Natural killer cell (primary cell): ENCODE data around the gene C8G. TPM values are rescaled to one million over a fixed set of nuclear protein-coding genes. Genes with fewer than 3 reads are reported as not detected.

Experiments used
- ATAC-seq, 3 donors: fragments of 150-1000 bp in 2 of 3; fragments of 200-7000 bp in 1 of 3; cut with Tn5 transposase; 1 replicate in 1 of 3; 2 replicates in 2 of 3; pipeline ENCODE4 v1.10.0; 2021; ENCODE audit warnings: mild to moderate bottlenecking in 2 of 3, moderate library complexity in 2 of 3
- DNase-seq, 2 donors: peaks; one replicate each; pipeline versions ENCODE4 v3.0.0 to v3.0.0-alpha.2; 2013 to 2021; ENCODE audit warnings: mixed read lengths in 1 of 2
- H3K27ac ChIP-seq: one replicate; pipeline ENCODE4 v1.5.1; 2013; ENCODE audit warnings: mild to moderate bottlenecking, low read length
- H3K27me3 ChIP-seq: one replicate; pipeline ENCODE4 v1.6.1; 2013; ENCODE audit warnings: low read length; ENCODE audit not compliant: control insufficient read depth, insufficient read depth
- H3K36me3 ChIP-seq: one replicate; pipeline ENCODE4 v1.6.1; 2013; ENCODE audit warnings: low read length; ENCODE audit not compliant: control insufficient read depth, insufficient read depth
- H3K4me1 ChIP-seq: one replicate; pipeline ENCODE4 v1.6.1; 2013; ENCODE audit warnings: low read length; ENCODE audit not compliant: control insufficient read depth, insufficient read depth
- H3K4me3 ChIP-seq: one replicate; pipeline ENCODE4 v1.5.1; 2013; ENCODE audit warnings: low read length
- H3K9me3 ChIP-seq: one replicate; pipeline ENCODE4 v1.6.1; 2013; ENCODE audit warnings: low read length; ENCODE audit not compliant: control insufficient read depth, insufficient read depth
- H3K27ac Mint-ChIP-seq, 2 donors: one replicate each; pipeline ENCODE4 v1.8.0; 2022; ENCODE audit warnings: mild to moderate bottlenecking in 2 of 2, mixed read lengths in 2 of 2, moderate library complexity in 1 of 2
- H3K27me3 Mint-ChIP-seq, 2 donors: one replicate each; pipeline ENCODE4 v1.8.0; 2022; ENCODE audit warnings: low read depth in 2 of 2, mixed read lengths in 2 of 2
- H3K36me3 Mint-ChIP-seq: one replicate; pipeline ENCODE4 v1.8.0; 2022; ENCODE audit warnings: mixed read lengths
- H3K4me1 Mint-ChIP-seq, 2 donors: one replicate each; pipeline ENCODE4 v1.8.0; 2022; ENCODE audit warnings: mixed read lengths in 2 of 2
- H3K4me3 Mint-ChIP-seq: one replicate; pipeline ENCODE4 v1.8.0; 2022; ENCODE audit warnings: mild to moderate bottlenecking, moderate library complexity, mixed read lengths
- H3K9me3 Mint-ChIP-seq, 2 donors: one replicate each; pipeline ENCODE4 v1.8.0; 2022; ENCODE audit warnings: mixed read lengths in 2 of 2
- CTCF ChIP-seq: fragments of 200-600 bp; IDR thresholded peaks from one replicate; pipeline ENCODE4 v1.8.0; 2022; ENCODE audit warnings: antibody characterized with exemption
- WGBS: methylation state at CpG from one replicate; pipeline ENCODE4 v1.1.7; 2013; ENCODE audit warnings: missing lambda C conversion rate; ENCODE audit not compliant: insufficient coverage; 5-methylcytosine and 5-hydroxymethylcytosine counted together
- intact Hi-C: fragments of 100-400 bp; cut with micrococcal nuclease; formaldehyde crosslinking; loops from one replicate; pipeline ENCODE4 v1.14.2; 2022
- total RNA-seq, 4 donors: library from RNA; stranded (reverse); fragments of 120-200 nt in 1 of 4; gene quantifications; one replicate each; pipeline versions ENCODE4 v1.2.3 to v1.2.4, GENCODE V29; 2013 to 2022

C8G gene
- total RNA-seq, 3 donors from 2014 or later (not counting 1 experiment from before 2014, with no cell fraction given): 3.9 to 8.5 (median 7.3) TPM

GRCh38 chr9:136916330-136917184, 28.5 kb upstream of the C8G start:
- H3K27ac ChIP-seq: no peak overlapping the region
- Mint-ChIP-seq H3K36me3 (peaks cover 7% of the 10 kb centered on the region), H3K9me3 (no peaks in the 10 kb centered on the region), H3K4me1 (peaks cover 0 to 6% of the 10 kb centered on the region in 2 donors), H3K27ac (no peak overlapping the region), H3K4me3 (no peak overlapping the region), H3K27me3 (no peaks in the 10 kb centered on the region)
- H3K36me3 ChIP-seq: peaks cover 59% of the 10 kb centered on the region
- WGBS: 95% methylated on average over 32 of the region's 32 CpGs
- no peaks in the 10 kb centered on the region for H3K4me1 ChIP-seq
- no peaks in the 10 kb centered on the region for H3K9me3 ChIP-seq
- intact Hi-C loops: no loop called here
- no peak overlapping the region for H3K4me3 ChIP-seq
- ATAC-seq (no peak), DNase-seq (no peak)
- H3K27me3 ChIP-seq: no peaks in the 10 kb centered on the region
- TF ChIP-seq CTCF: no peak

DNA sequence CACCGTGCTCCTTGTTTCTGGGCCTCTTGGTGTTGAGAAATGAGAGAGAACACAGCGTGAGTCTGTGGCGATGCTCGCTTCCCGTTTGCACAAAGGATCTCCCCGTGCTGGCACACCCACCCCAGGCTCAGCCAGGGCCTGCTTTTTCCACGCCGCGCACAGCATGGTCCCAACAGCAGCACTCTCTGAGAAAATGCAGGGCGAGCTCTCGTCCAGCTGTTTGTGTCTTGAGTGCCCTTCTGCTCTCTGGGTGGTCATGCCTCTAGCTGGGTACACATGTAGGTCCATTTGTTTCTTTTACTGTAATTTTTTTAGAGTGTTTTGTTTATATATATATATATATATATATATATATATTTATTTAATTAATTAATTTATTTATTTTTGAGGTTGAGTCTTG, 27.1 kb upstream of the C8G start:
- no peak for ATAC-seq
- H3K4me3 ChIP-seq: no peak overlapping the region
- WGBS: 94% methylated on average over 11 of the region's 11 CpGs
- no peak overlapping the region for H3K27ac ChIP-seq
- TF ChIP-seq CTCF: no peak
- Mint-ChIP-seq H3K4me1 (peaks cover 0 to 6% of the 10 kb centered on the region in 2 donors), H3K9me3 (no peaks in the 10 kb centered on the region), H3K27me3 (no peaks in the 10 kb centered on the region), H3K36me3 (peaks cover 7% of the 10 kb centered on the region), H3K4me3 (no peak overlapping the region), H3K27ac (no peak overlapping the region)
- H3K9me3 ChIP-seq: no peaks in the 10 kb centered on the region
- peaks cover 68% of the 10 kb centered on the region for H3K36me3 ChIP-seq
- no peak for DNase-seq
- H3K27me3 ChIP-seq: no peaks in the 10 kb centered on the region
- intact Hi-C loops: no loop called here
- H3K4me1 ChIP-seq: no peaks in the 10 kb centered on the region

- peaks cover 0 to 6% of the 10 kb centered on the region in 2 donors for H3K4me1 Mint-ChIP-seq
- no peak overlapping the region for H3K4me3 Mint-ChIP-seq
- peak overlapping the region in 1 of 2 donors; percentile 39 for H3K27ac Mint-ChIP-seq
- H3K4me3 ChIP-seq: no peak overlapping the region
- intact Hi-C loops: no loop called here
- no peaks in the 10 kb centered on the region for H3K9me3 ChIP-seq
- ATAC-seq (no peak), DNase-seq (no peak)
- peaks cover 56% of the 10 kb centered on the region for H3K36me3 ChIP-seq
- no peaks in the 10 kb centered on the region for H3K9me3 Mint-ChIP-seq
- no peaks in the 10 kb centered on the region for H3K27me3 Mint-ChIP-seq
- H3K4me1 ChIP-seq: no peaks in the 10 kb centered on the region
- peaks cover 7% of the 10 kb centered on the region for H3K36me3 Mint-ChIP-seq
- TF ChIP-seq CTCF: no peak
- WGBS: 96% methylated on average over 15 of the region's 15 CpGs
- no peaks in the 10 kb centered on the region for H3K27me3 ChIP-seq
- no peak overlapping the region for H3K27ac ChIP-seq
These were observed 25.0 kb upstream of the C8G start for GRCh38 chr9:136920069-136920468.
